ENCODE results near the gene CDH20.

DNA sequence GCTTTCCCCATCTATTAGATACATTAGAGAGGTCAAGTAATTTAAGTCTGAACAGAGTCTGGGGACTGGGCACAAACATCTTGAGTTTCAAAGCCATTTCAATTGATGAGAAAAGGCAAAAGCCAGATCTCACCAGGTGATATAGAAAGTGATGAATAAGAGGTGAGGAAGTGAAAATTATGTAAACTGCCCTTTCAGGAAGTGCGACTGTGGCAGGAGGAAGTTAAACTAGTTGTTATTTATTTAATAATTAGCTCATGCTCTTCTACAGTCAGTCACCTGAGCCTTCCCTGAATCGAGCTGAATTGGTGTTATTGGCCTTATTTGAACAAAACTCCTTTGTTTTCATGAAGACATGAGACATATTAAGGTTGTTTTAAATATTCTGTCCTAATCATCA is 115.1 kb downstream of the CDH20 start:
- TF ChIP-seq, protein P1, sequence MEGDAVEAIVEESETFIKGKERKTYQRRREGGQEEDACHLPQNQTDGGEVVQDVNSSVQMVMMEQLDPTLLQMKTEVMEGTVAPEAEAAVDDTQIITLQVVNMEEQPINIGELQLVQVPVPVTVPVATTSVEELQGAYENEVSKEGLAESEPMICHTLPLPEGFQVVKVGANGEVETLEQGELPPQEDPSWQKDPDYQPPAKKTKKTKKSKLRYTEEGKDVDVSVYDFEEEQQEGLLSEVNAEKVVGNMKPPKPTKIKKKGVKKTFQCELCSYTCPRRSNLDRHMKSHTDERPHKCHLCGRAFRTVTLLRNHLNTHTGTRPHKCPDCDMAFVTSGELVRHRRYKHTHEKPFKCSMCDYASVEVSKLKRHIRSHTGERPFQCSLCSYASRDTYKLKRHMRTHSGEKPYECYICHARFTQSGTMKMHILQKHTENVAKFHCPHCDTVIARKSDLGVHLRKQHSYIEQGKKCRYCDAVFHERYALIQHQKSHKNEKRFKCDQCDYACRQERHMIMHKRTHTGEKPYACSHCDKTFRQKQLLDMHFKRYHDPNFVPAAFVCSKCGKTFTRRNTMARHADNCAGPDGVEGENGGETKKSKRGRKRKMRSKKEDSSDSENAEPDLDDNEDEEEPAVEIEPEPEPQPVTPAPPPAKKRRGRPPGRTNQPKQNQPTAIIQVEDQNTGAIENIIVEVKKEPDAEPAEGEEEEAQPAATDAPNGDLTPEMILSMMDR (conservative IDR thresholded peaks at IDR 0.05; ENCODE audit: low read length), result no peak
- no peak for TF ChIP-seq EZH2phosphoT487 (IDR thresholded peaks at IDR 0.05; ENCODE audit: borderline replicate concordance, low read depth, low read length)
